Middle frontal gyrus (tissue), 1 donor: Measurements from ENCODE around the gene PDLIM5.

Source experiments
- DNase-seq: peaks from one replicate; pipeline ENCODE4 v3.0.0-alpha.2; 2015; ENCODE audit warnings: low spot score; ENCODE audit errors: extremely low spot score

The PDLIM5 gene

GRCh38 chr4:94525993-94526728 lies 74.4 kb downstream of the PDLIM5 start:
- DNase-seq: no peak

GRCh38 chr4:94527556-94528233 lies 76.0 kb downstream of the PDLIM5 start:
- no peak for DNase-seq

GRCh38 chr4:94528792-94529451 lies 77.2 kb downstream of the PDLIM5 start:
- no peak for DNase-seq

- DNase-seq: no peak
Measured at GRCh38 chr4:94530073-94530472, 78.3 kb downstream of the PDLIM5 start.

- DNase-seq: no peak
Measured at GRCh38 chr4:94531991-94532789, 80.4 kb downstream of the PDLIM5 start.

- no peak for DNase-seq
Measured at GRCh38 chr4:94533405-94534223, 81.9 kb downstream of the PDLIM5 start.

GRCh38 chr4:94534401-94535312 lies 82.9 kb downstream of the PDLIM5 start:
- DNase-seq: no peak

GRCh38 chr4:94536049-94536448 lies 84.3 kb downstream of the PDLIM5 start:
- no peak for DNase-seq

GRCh38 chr4:94536649-94537469 lies 85.1 kb downstream of the PDLIM5 start:
- DNase-seq: no peak

GRCh38 chr4:94537921-94538628 lies 86.3 kb downstream of the PDLIM5 start:
- no peak for DNase-seq

GRCh38 chr4:94540476-94540875 lies 88.7 kb downstream of the PDLIM5 start:
- DNase-seq: no peak

GRCh38 chr4:94544811-94545210 lies 93.1 kb downstream of the PDLIM5 start:
- no peak for DNase-seq

GRCh38 chr4:94545296-94545695 lies 93.6 kb downstream of the PDLIM5 start:
- no peak for DNase-seq

GRCh38 chr4:94546949-94547348 lies 95.2 kb downstream of the PDLIM5 start:
- no peak for DNase-seq

GRCh38 chr4:94548571-94548970 lies 96.8 kb downstream of the PDLIM5 start:
- DNase-seq: no peak

- no peak for DNase-seq
Measured at GRCh38 chr4:94550352-94550751, 98.6 kb downstream of the PDLIM5 start.

- no peak for DNase-seq
Measured at GRCh38 chr4:94550851-94551250, 99.1 kb downstream of the PDLIM5 start.
